ENCODE measurements around the gene IRF9. TPM values are rescaled to one million over a fixed set of nuclear protein-coding genes. Genes with fewer than 3 reads are reported as not detected.

The IRF9 gene
- total and polyA plus RNA-seq, 2 experiments from 2014 or later = 8.2 to 8.4 TPM

DNA sequence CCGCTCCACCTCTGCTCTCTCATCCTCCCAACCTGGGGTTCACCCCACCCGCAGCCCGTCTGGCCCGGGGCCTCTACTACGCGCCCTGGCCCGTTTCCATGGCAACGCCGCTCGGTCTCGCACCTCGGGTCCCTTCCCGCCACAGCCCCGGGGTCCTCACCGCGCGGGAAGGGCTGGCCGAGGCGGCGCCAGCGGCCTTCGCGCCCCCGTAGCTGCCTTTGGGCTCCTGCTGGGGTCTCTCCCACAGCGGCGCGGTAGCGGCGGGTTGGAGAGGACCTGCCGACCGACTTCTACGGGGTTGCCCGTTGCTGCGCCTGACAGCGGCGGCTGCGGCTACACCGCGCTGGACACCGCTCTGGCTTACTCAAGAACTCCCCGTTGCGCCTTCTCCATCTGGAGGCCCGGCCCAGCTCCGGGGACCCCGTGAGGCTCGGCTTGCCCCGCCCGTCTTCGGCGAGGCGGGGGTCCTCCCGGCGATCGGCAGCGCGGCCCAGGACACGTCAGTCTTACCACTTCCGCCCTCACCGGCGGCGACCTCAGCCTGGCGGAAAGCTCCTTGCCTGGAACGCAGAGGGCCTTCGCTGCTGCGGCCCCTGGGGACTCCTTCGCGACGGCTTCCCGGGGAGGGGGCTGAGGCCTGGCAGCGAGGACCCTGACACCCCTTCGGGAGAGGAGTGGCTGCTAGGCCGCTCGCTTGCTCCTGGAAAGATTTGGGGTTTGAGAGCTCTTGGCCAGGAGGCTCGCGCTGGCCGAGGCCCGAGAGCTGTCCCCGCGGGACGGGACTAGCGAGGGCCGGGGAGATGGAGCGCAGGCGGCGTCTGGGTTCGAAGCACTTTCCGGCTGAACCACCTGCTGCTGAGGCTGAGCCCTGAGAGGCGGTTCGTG lies 34.4 kb downstream of the IRF9 start, which contains the start of gene TM9SF1:
TSS of gene TM9SF1 (minus strand) at position 256 of the 885 bp plus-strand sequence. CDS start 422 bp downstream, outside the sequence.
- peak; percentile 90 for TF ChIP-seq CREB1 (CRISPR knock-in tag; IDR thresholded peaks at IDR 0.05; ENCODE audit: low read depth)
- no peak for TF ChIP-seq EZH2phosphoT487 (IDR thresholded peaks at IDR 0.05; ENCODE audit: unreplicated experiment)
- TF ChIP-seq, protein P1, sequence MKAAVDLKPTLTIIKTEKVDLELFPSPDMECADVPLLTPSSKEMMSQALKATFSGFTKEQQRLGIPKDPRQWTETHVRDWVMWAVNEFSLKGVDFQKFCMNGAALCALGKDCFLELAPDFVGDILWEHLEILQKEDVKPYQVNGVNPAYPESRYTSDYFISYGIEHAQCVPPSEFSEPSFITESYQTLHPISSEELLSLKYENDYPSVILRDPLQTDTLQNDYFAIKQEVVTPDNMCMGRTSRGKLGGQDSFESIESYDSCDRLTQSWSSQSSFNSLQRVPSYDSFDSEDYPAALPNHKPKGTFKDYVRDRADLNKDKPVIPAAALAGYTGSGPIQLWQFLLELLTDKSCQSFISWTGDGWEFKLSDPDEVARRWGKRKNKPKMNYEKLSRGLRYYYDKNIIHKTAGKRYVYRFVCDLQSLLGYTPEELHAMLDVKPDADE (IDR thresholded peaks at IDR 0.05) = peak; percentile 82
- peak; percentile 75 for TF ChIP-seq POLR2AphosphoS5 (IDR thresholded peaks at IDR 0.05; ENCODE audit: low read depth)
- H3K9me3 Mint-ChIP-seq = peaks cover 12% of the 10 kb centered on the region
- H3K27ac Mint-ChIP-seq = peak within 1 kb of the TSS; percentile 81
- Histone ChIP-seq H3K36me3 (ENCODE audit: insufficient read depth) (no peaks in the 10 kb centered on the region), H4K20me1 (replicated peaks; ENCODE audit: insufficient read depth) (no peaks in the 10 kb centered on the region; the same call in 1 of the 2 replicates), H3F3A (replicated peaks; ENCODE audit: low read depth) (peaks cover 18% of the 10 kb centered on the region), H3K4me2 (peak within 1 kb of the TSS; percentile 90), H3K27me3 (ENCODE audit: insufficient read depth) (no peaks in the 10 kb centered on the region), H3K9me2 (ENCODE audit: insufficient read depth) (no peaks in the 10 kb centered on the region), H3K27ac (ENCODE audit: low read depth) (peak within 1 kb of the TSS; percentile 97), H3K4me1 (ENCODE audit: insufficient read depth) (peaks cover 6% of the 10 kb centered on the region; the same call in 1 of the 2 replicates), H2AFZ (peak within 1 kb of the TSS; percentile 90), H3K4me3 (peak within 1 kb of the TSS; percentile 95), H3K79me2 (replicated peaks; ENCODE audit: insufficient read depth) (0 out of 2 replicates have a peak, but pooled peaks cover 6% of the 10 kb centered on the region)
- H3K4me1 Mint-ChIP-seq = peaks cover 24% of the 10 kb centered on the region
- DNase-seq (ENCODE audit: low spot score) (peak; percentile 88), ATAC-seq (peak; percentile 90)
- peaks cover 52% of the 10 kb centered on the region for H3K36me3 Mint-ChIP-seq (ENCODE audit: low read depth)
- H3K27me3 Mint-ChIP-seq (ENCODE audit: insufficient read depth, low read depth, poor library complexity) = peaks cover 14% of the 10 kb centered on the region
- peak within 1 kb of the TSS; percentile 91 for H3K4me3 Mint-ChIP-seq

DNA sequence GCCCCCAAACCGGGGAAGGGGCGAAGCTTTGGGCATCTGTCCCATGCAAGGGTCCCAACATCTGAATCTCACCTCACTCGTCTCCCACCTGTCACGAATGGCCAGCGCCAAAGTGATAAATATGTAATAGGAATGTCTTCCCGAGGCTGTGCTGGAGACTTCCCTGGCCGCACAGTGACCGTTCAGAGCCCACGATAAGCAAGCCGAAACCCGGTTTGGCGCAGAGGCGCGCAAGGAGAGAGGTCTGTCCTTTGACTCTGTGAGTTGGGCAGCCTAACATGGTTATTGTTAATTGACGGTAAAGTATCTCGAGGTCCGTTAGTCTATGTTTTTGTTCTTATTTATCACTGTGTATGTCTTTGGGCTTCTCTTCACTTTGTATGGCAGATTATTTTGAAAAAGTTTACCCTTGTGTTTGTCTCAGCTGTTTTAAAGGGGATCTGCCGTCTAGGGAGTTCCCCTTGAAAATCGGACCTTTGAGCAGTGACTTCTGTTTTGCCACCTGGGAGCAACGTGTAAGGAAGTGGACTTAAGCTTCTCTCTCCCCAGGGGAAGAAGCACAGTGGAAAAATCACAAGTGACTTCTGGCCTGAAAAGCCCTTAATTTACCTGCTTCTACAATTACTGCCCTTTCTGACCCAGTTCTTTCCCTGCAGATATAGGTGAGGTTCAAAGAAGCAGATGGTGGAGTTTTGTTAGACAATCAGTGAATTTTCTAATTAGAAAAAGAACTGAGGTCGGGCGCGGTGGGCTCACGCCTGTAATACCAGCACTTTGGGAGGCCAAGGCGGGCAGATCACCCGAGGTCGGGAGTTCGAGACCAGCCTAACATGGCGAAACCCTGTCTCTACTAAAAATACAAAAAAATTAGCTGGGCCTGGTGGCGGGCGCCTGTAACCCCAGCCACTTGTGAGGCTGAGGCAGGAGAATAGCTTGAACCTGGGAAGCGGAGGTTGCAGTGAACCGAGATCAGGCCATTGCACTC lies 35.3 kb downstream of the IRF9 start:
- peaks cover 21% of the 10 kb centered on the region for H3K9me3 Mint-ChIP-seq
- peak overlapping the region; percentile 95 for H3K4me3 ChIP-seq
- peaks cover 58% of the 10 kb centered on the region for H3K36me3 Mint-ChIP-seq (ENCODE audit: low read depth)
- peak; percentile 27 for ATAC-seq
- peak overlapping the region; percentile 90 for H2AFZ ChIP-seq
- no peaks in the 10 kb centered on the region for H3K27me3 ChIP-seq (ENCODE audit: insufficient read depth)
- peak; percentile 57 for DNase-seq (ENCODE audit: low spot score)
- H3K4me1 Mint-ChIP-seq = peaks cover 26% of the 10 kb centered on the region
- peak overlapping the region; percentile 63 for H3K27ac Mint-ChIP-seq
- H3F3A ChIP-seq (replicated peaks; ENCODE audit: low read depth) = peaks cover 19% of the 10 kb centered on the region
- H3K4me1 ChIP-seq (ENCODE audit: insufficient read depth) = peaks cover 6% of the 10 kb centered on the region; the same call in 1 of the 2 replicates
- peak overlapping the region; percentile 90 for H3K4me2 ChIP-seq
- 0 out of 2 replicates have a peak, but pooled peaks cover 4% of the 10 kb centered on the region for H3K36me3 ChIP-seq (ENCODE audit: insufficient read depth)
- no peaks in the 10 kb centered on the region for H3K9me2 ChIP-seq (ENCODE audit: insufficient read depth)
- H3K4me3 Mint-ChIP-seq = peak overlapping the region; percentile 91
- H3K27ac ChIP-seq (ENCODE audit: low read depth) = peak overlapping the region; percentile 97; the same call in 1 of the 2 replicates
- peaks cover 18% of the 10 kb centered on the region for H3K27me3 Mint-ChIP-seq (ENCODE audit: insufficient read depth, low read depth, poor library complexity)
- H3K79me2 ChIP-seq (replicated peaks; ENCODE audit: insufficient read depth) = 0 out of 2 replicates have a peak, but pooled peaks cover 6% of the 10 kb centered on the region
- H4K20me1 ChIP-seq (replicated peaks; ENCODE audit: insufficient read depth) = no peaks in the 10 kb centered on the region; the same call in 1 of the 2 replicates
- TF ChIP-seq, protein P1 (IDR thresholded peaks at IDR 0.05) = no peak
- TF ChIP-seq, protein P2, sequence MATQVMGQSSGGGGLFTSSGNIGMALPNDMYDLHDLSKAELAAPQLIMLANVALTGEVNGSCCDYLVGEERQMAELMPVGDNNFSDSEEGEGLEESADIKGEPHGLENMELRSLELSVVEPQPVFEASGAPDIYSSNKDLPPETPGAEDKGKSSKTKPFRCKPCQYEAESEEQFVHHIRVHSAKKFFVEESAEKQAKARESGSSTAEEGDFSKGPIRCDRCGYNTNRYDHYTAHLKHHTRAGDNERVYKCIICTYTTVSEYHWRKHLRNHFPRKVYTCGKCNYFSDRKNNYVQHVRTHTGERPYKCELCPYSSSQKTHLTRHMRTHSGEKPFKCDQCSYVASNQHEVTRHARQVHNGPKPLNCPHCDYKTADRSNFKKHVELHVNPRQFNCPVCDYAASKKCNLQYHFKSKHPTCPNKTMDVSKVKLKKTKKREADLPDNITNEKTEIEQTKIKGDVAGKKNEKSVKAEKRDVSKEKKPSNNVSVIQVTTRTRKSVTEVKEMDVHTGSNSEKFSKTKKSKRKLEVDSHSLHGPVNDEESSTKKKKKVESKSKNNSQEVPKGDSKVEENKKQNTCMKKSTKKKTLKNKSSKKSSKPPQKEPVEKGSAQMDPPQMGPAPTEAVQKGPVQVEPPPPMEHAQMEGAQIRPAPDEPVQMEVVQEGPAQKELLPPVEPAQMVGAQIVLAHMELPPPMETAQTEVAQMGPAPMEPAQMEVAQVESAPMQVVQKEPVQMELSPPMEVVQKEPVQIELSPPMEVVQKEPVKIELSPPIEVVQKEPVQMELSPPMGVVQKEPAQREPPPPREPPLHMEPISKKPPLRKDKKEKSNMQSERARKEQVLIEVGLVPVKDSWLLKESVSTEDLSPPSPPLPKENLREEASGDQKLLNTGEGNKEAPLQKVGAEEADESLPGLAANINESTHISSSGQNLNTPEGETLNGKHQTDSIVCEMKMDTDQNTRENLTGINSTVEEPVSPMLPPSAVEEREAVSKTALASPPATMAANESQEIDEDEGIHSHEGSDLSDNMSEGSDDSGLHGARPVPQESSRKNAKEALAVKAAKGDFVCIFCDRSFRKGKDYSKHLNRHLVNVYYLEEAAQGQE (IDR thresholded peaks at IDR 0.05; ENCODE audit: unreplicated experiment) = no peak
- no peak for TF ChIP-seq CREB1 (CRISPR knock-in tag; IDR thresholded peaks at IDR 0.05; ENCODE audit: low read depth)

All from GM23338 (cell line).